ENCODE data around the gene ZNF611. TPM values are rescaled to one million over a fixed set of nuclear protein-coding genes. Genes with fewer than 3 reads are reported as not detected.

The ZNF611 gene
- total RNA-seq, result 14.6 and 19.5 TPM in 2 replicates

GRCh38 chr19:52734893-52735661, at the start of gene ZNF611:
TSS of gene ZNF611 (minus strand) at chr19:52735044. CDS start at chr19:52715894, 19,150 bp downstream.

Other genes with a start within 250 kb of the ZNF611 start
- gene ZNF808, start 207.4 kb downstream of the ZNF611 start, total RNA-seq, result 26.4 and 36.0 TPM in 2 replicates
- gene ZNF701, start 164.8 kb downstream of the ZNF611 start, total RNA-seq, result 16.0 and 18.3 TPM in 2 replicates
- gene ZNF83, start 96.7 kb downstream of the ZNF611 start, total RNA-seq, result 65.3 and 81.8 TPM in 2 replicates
- gene ZNF600, start 51.7 kb upstream of the ZNF611 start, total RNA-seq, result 3.0 and 3.7 TPM in 2 replicates
- 16.9 and 24.8 TPM in 2 replicates for gene ZNF28, start 86.6 kb upstream of the ZNF611 start, total RNA-seq
- 25.6 and 27.6 TPM in 2 replicates for gene ZNF468, start 122.6 kb upstream of the ZNF611 start, total RNA-seq
- 16.0 and 24.2 TPM in 2 replicates for gene ZNF320, start 162.6 kb upstream of the ZNF611 start, total RNA-seq
- 4.2 and 6.6 TPM in 2 replicates for gene ZNF888, start 188.4 kb upstream of the ZNF611 start, total RNA-seq
- 12.6 and 18.1 TPM in 2 replicates for gene ZNF816, start 227.8 kb upstream of the ZNF611 start, total RNA-seq